CD4-positive, alpha-beta T cell treated with Interleukin-17A for 1 hour (primary cell): Measurements from ENCODE around the gene MC2R.
"Not testable (repeated sequence)": the region's sequence is repeated elsewhere in the genome, so short reads cannot be mapped to it uniquely, and the experiment has no call there.

Experiments used
- DNase-seq: peaks from one replicate; pipeline ENCODE4 v3.0.0-alpha.2; 2020

Gene MC2R

GRCh38 chr18:13892098-13892497 is 23.2 kb downstream of the MC2R start:
- no peak for DNase-seq

- no peak for DNase-seq
Observed at GRCh38 chr18:13890761-13891361, 24.5 kb downstream of the MC2R start.

- no peak for DNase-seq
Observed at GRCh38 chr18:13889671-13890070, 25.7 kb downstream of the MC2R start.

GRCh38 chr18:13888191-13888716 is 27.1 kb downstream of the MC2R start:
- no peak for DNase-seq

- DNase-seq, result no peak
Observed at GRCh38 chr18:13885009-13885408, 30.3 kb downstream of the MC2R start.

- no peak for DNase-seq
Observed at GRCh38 chr18:13879937-13880336, 35.4 kb downstream of the MC2R start.

GRCh38 chr18:13879492-13879891 is 35.8 kb downstream of the MC2R start:
- no peak for DNase-seq

GRCh38 chr18:13878857-13879256 is 36.5 kb downstream of the MC2R start:
- no peak for DNase-seq

- DNase-seq, result no peak
Observed at GRCh38 chr18:13877157-13877556, 38.2 kb downstream of the MC2R start.

- no peak for DNase-seq
Observed at GRCh38 chr18:13874558-13874957, 40.8 kb downstream of the MC2R start.

GRCh38 chr18:13872932-13873331 is 42.4 kb downstream of the MC2R start:
- DNase-seq, result no peak

- no peak for DNase-seq
Observed at GRCh38 chr18:13872373-13872772, 43.0 kb downstream of the MC2R start.

- DNase-seq, result no peak
Observed at GRCh38 chr18:13871701-13872100, 43.6 kb downstream of the MC2R start.

GRCh38 chr18:13868501-13869271 is 46.6 kb downstream of the MC2R start:
- DNase-seq, result no peak

- DNase-seq, result not testable (repeated sequence)
Observed at GRCh38 chr18:13862898-13863297, 52.4 kb downstream of the MC2R start.

- no peak for DNase-seq
Observed at GRCh38 chr18:13849791-13850190, 65.5 kb downstream of the MC2R start.

GRCh38 chr18:13836559-13836958 is 78.8 kb downstream of the MC2R start:
- no peak for DNase-seq

- no peak for DNase-seq
Observed at GRCh38 chr18:13835202-13835601, 80.1 kb downstream of the MC2R start.

- DNase-seq, result no peak
Observed at GRCh38 chr18:13834496-13835015, 80.8 kb downstream of the MC2R start.
